ENCODE data around the gene GMPR2. TPM values are rescaled to one million over a fixed set of nuclear protein-coding genes. Genes with fewer than 3 reads are reported as not detected.
A peak's percentile ranks its signal among the peaks of the same experiment; 100 is the strongest.

The GMPR2 gene
- total and polyA plus RNA-seq, 2 of the 13 experiments (the other 11 are each of a cell fraction or from before 2014, with no cell fraction given) = 210 to 273 TPM

GRCh38 chr14:24252289-24253124, 19.8 kb downstream of the GMPR2 start (continued):
- TF ChIP-seq ZNF205 (CRISPR knock-in tag; IDR thresholded peaks at IDR 0.05) = 0 out of 2 replicates have a peak, but pooled peaks have one; percentile 31
- TF ChIP-seq ZNF225 (CRISPR knock-in tag; IDR thresholded peaks at IDR 0.05) = peak; percentile 94
- peak; percentile 43; the same call in 1 of the 2 replicates for TF ChIP-seq ZGPAT (CRISPR knock-in tag; IDR thresholded peaks at IDR 0.05)
- TF ChIP-seq U2AF1 (optimal IDR thresholded peaks at IDR 0.05; ENCODE audit: low read depth, low read length) = no peak
- peak; percentile 90 for TF ChIP-seq HNF4A (CRISPR knock-in tag; IDR thresholded peaks at IDR 0.05)
- peak; percentile 92 for TF ChIP-seq SAFB2 (CRISPR knock-in tag; IDR thresholded peaks at IDR 0.05; ENCODE audit: borderline replicate concordance, low read depth)
- peak; percentile 78 for TF ChIP-seq UBTF (CRISPR knock-in tag; IDR thresholded peaks at IDR 0.05)
- TF ChIP-seq ZFP90 (CRISPR knock-in tag; IDR thresholded peaks at IDR 0.05; ENCODE audit: borderline replicate concordance) = peak; percentile 70; the same call in 1 of the 2 replicates
- peak; percentile 41; the same call in 1 of the 2 replicates for TF ChIP-seq TCF7 (IDR thresholded peaks at IDR 0.05; ENCODE audit: low read depth)
- TF ChIP-seq ZNF44 (CRISPR knock-in tag; IDR thresholded peaks at IDR 0.05) = no peak
- peak; percentile 59; the same call in 1 of the 2 replicates for TF ChIP-seq SOX5 (CRISPR knock-in tag; IDR thresholded peaks at IDR 0.05; ENCODE audit: borderline replicate concordance)
- TF ChIP-seq EP300 (IDR thresholded peaks at IDR 0.05; ENCODE audit: low read depth in 2 of 2, low read length in 2 of 2) = peak; percentile 72 to 82
- peak; percentile 63 for TF ChIP-seq EP300 (CRISPR knock-in tag; IDR thresholded peaks at IDR 0.05; ENCODE audit: borderline replicate concordance)
- TF ChIP-seq NR2F1 (CRISPR knock-in tag; IDR thresholded peaks at IDR 0.05) = peak in 1 of 2 experiments; percentile 27; a peak in 1 of 4 replicates
- no peak for TF ChIP-seq ONECUT2 (CRISPR knock-in tag; IDR thresholded peaks at IDR 0.05)
- peak; percentile 86; the same call in 1 of the 2 replicates for TF ChIP-seq FOXK1 (CRISPR knock-in tag; IDR thresholded peaks at IDR 0.05; ENCODE audit: borderline replicate concordance, low read depth)
- TF ChIP-seq RAD21 (CRISPR knock-in tag; IDR thresholded peaks at IDR 0.05) = no peak; the same call in 1 of the 2 replicates
- peak; percentile 73; the same call in 1 of the 2 replicates for TF ChIP-seq WIZ (CRISPR knock-in tag; IDR thresholded peaks at IDR 0.05)
- TF ChIP-seq REPIN1 (CRISPR knock-in tag; IDR thresholded peaks at IDR 0.05; ENCODE audit: borderline replicate concordance, low read depth) = no peak
- peak; percentile 46; the same call in 1 of the 2 replicates for TF ChIP-seq NR2F2 (IDR thresholded peaks at IDR 0.05; ENCODE audit: borderline replicate concordance, low read depth)
